ENCODE results near the gene FHL3.

The FHL3 gene

DNA sequence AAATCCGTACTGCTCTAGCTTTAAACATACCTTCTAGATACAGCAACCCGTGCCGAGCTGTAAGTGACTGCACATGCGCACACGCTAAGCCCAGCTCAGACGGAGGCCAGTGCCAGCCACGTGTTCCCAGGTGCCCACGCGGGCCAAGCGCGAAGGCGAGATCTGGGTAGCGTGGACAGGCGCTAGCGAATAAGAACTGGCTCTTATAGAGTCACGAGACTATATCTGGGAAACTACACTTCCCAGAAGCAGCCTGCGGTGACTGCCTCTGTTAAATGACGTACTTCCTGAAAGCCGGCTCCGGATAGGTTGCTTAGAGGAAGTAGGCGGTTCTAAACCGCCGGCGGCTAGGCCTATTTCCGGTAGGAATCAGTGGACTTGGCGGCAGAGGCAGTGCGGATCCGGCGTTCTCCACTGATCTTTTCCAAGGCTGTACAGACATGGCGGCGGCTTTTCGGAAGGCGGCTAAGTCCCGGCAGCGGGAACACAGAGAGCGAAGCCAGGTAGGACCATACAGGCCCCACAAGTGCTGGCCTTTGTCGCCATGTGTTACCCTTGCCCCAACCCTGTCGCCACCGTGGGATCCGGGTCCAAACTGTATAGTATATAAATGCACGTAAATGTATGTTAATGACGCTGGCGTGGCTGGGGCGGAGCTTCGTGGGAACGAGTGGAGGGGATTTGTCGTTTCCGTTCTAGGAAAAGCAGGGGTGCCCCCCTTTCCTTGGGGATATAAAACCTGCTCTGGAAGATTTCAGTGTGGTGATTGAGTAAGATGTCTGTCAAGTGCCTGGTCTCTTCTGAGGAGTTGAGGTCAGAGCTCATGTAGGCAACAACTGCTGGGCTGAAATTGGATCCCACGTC is 7.3 kb upstream of the FHL3 start, which contains the start of gene UTP11:
Gene UTP11 (plus strand): TSS at position 372 of the 864 bp plus-strand sequence. CDS start 69 bp downstream, at position 441.
- DNase-seq (ENCODE audit: low read depth) = peak; percentile 65

DNA sequence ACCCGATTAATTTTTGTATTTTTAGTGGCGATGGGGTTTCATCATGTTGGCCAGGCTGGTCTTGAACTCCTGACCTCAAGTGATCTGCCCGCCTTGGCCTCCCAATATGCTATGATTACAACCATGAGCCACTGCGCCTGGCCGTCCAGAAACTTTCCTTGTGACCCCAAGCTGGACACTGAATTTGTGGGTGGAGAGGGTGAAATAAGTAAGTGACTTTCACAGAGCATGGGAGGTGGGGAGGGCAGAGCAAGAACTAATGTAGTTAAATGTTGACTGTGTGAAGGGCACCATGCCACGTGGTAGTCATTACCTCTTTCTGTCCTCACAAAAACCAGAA is 4.5 kb upstream of the FHL3 start:
- no peak for DNase-seq (ENCODE audit: low read depth)

DNA sequence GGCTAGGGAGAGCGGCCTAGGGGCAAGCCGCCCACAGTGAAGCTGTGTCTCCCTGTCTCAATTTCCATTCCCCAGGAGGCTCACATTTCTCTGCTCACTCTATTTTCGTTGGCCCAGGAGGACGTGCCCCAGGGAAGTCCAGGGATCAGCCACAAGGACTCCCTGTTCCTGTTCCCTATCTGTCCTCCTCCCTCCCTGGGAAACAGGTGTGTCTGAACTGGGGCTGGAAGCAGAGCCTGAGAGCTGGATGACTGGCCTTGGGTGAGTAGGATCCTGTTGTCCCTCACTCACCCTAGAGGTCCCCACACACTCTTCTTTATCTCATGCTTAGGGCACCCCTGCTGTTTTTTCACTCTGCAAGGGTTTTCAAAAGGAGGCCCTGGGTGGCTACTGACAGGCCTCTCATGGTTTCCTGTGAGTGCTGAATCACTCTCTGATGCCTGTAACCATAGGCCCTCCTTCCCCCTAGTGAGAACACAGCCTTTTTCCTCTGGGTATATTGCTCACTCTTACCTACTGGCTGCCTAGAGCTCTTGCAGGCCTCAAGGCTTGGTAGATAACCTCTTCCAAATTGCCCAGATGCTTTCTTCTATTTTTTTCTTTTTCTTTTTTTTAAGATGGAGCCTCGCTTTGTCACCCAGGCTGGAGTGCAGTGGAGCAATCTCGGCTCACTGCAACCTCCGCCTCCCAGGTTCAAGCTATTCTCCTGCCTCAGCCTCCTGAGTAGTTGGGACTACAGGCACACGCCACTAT is 4.0 kb upstream of the FHL3 start:
- DNase-seq (ENCODE audit: low read depth) = no peak

DNA sequence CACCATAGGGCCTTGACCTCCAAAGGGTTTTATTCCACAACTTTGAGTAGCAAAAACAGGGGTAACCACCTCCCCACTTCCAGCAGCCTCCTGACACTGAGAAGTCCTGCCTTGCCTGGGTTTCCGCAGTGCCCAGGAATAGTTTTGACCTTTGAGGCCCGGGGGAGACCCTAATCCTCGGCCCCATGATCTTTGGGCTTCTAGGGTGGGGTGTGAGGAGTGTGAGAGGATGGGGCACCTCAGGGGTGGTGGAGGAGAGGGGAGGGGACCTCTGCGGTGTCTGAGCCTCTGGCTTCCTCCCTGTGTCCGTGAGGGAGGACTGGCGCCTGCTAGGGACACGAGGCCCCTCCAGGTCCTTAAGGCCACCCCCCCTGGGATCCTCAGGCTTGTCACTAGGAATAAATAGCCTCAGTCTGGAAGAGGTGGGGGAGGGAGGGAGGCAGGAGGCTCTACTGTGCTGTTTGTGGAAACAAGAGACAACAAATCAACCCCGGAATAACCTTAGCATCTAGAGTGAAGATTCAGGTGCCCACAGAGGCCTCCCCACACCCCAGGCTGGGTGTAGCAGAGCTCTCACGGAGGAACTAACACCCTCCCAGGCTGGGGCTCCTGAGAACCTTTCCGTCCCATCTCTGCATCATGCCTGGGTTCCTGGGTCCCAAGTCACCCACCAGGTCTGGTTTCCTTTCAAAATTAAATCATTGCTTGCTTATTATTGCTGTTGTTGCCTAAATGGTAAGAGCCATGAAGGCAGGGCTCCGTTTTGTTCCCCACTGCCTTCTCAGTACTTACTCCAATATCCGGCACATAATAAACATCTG is 904 bp upstream of the FHL3 start:
- no peak for DNase-seq (ENCODE audit: low read depth)

DNA sequence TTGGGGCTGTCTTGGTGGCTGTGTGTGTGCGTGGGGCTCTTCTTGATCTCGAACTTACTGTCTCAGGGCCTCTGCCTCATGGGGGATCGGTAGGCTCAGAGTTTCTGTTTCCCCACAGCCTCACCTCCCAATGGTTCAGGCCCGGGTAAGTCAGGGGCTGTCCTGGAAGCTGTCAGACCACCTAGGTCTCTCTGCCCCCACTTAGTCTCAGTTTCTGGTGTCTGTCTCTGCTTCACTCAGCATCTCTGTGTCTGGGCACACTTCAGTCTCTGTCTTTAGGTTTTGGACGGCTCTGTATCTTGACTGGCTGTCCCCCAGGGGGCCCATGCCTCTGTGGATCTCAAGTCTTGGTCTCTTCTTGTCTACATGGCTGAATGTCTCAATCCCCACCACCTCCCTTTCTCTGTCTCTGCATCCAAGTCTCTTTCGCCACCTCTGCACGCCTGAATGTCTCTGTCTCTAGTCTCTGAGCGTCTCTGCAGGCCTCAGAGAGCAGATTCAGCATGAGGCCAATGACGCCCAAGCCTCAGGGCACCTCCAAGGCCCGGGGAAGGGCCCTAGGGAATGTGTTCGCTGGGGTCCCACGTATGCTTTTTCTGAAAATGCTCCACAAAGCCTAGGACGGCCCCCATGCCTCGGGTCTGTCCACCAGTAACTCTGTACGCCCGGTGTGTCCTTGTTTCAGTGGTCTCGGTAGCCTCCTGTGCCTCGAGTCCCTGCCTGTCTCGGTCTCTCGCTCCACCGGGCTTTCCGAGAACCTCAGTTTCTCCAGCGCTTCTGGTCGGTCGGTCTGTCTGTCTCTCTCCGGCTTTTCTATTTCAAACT is 818 bp downstream of the FHL3 start:
- no peak for DNase-seq (ENCODE audit: low read depth)

DNA sequence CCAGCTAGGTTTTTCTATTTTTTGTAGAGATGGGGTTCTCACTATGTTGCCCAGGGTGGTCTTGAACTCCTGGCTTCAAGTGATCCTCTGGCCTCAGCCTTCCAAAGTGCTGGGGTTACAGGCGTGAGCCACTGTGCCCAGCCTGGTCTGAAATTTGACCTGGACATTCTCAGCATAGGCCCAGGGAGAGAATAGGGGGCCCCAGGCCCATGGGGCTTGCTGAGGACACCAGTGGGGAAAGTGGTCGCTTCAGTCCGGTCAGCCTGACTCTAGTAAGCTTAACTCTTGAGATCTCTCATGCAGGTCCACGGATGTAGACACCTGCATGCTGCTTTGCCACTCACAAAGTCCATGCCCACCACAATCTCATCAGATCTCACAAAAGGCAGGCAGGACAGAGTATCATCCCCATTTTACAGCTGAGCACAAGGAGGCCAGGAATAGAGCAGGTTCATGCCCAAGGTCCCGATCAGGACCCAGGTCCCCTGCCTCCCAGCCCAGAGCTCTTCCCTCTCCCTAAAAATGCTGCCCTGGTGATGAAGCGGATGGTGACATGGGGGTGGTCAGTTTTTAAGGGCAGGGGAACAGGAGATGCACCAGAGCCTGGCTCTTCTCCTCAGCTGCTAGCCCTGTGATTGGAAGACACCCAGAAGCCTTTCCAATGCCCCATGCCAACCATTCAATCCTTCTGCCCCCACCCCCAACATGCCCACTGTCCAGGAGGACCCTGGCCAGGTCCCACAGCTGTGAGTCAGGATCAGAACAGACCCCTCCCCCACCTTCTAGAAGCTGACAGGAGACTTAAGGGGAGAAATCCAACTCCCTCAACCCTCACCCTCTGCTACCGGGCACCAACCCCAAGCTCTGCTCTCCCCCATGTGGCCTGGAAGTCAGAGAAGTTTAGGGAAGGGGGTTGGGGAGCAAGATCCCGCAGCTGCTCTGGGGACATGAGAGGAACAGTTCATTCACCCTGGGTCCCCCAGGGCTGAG is 1.8 kb downstream of the FHL3 start:
- DNase-seq (ENCODE audit: low read depth) = no peak

DNA sequence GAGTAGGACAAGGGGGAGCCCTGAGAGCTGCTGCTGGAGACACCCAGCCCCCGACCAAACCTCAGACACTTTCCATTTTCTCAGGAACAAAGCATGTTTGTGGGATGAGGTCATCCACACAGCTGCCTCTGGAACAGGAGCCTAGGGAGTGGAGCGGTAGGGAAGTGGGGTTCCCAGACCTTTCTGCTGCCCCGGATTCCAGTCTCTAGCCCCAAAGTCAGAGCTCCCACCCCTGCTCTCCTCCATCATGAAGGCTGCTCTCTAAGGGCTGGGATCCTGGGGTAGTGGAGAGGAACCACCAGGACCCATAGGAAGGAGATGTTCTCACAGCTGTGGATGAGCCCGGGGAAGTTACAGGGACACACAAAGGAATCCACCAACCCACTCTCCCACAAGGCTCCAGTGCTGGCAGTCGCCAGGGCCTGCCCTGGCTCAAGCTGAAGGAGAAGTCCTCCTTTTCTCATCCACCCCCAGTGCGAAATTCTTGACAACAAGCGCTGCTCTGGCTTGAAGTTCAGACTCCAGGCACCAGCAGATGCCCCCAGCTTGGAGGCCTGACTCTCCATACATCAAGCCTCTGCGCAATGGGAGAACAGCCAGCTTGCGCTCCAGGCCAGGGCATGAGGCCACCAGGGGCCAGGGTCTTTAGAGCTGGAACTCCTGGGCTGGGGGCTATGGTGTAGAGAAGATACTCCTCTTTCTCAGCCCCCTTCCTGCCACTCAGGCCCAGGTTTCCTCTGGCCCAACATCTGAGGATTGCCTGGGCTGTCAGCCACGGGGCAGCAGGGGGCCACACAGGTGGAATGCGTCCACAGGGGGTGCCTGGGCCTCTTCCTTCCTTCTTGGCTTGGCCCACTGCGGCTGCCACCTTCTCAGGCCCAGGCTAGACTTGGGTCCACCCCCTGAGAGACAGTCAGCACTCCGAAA is 4.5 kb downstream of the FHL3 start:
- no peak for DNase-seq (ENCODE audit: low read depth)

DNA sequence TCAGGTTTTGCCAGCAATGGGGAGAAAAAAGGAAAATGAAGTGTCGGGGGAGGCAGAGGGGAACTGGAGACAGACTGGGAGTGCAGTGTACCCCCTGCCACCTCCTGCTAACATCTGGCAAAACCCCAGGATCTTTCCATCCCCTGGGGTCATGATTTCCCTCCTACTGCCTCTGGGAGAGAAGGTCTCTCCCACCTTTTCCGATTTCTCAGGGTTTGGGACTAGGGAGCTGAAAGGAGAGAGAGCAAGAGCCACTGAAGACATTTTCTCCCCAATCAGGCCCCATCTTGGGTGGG is 5.1 kb downstream of the FHL3 start:
- no peak for DNase-seq (ENCODE audit: low read depth)

DNA sequence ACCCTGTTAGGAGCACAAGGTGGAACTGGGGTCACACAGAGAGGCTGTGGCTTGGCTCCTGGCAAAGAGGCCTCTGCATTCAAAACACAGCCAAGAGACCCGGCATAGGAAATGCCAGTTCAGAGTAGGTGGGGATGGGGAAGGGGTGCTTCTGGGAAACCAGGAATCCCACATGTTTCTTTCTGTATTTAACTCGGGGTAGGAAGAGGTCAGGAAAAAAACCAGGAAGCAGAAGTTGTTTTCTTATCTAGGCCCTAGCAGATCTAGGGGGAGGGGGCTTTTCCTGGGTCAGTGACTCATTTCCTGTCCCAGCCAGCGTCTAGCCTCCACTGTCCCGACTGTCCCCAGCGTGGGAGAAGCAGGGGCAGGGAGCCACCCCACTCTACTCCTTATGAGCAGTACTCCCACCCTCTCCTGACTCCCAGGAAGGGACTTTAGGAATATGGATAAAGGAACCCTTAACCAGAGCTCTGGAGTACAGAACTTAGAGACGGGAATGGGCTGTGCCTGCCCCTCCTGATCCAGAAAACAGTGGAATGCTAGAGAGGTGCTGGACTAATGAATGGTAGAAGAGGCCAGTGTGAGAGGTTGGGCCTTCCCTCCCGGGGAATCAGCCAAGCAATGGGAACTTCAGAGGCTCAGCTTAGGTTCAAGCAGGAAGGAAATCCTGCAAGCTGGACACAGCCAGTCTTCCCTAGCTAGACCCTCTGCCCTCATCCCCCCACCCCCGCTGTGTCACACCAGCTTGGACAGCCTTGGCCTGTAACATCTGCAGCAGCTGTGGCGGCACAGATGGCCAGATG is 5.7 kb downstream of the FHL3 start:
- no peak for DNase-seq (ENCODE audit: low read depth)

DNA sequence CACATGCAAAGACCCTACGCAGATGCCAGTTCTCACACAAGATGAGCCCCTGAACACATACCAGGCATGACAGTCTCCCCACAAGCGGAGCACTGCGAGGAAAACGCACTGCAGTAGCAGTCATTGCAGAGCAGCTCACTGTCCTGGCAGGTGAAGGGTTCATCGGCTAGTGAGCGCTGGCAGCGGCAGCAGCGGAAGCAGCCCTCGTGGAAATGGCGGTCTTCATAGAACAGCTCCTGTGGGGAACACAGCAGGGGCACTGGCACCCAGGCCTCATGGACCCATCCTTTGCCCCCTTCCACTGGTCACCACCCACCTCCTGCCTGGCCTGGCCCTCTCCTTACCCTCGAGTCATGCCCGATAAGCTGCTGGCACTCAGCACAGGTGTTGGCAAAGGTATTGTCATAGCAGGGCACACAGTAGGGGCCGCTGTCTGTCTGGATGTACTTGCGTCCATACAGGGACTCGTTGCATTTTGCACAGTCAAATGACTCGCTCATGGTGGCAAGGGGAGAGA is 6.3 kb downstream of the FHL3 start:
- no peak for DNase-seq (ENCODE audit: low read depth)

DNA sequence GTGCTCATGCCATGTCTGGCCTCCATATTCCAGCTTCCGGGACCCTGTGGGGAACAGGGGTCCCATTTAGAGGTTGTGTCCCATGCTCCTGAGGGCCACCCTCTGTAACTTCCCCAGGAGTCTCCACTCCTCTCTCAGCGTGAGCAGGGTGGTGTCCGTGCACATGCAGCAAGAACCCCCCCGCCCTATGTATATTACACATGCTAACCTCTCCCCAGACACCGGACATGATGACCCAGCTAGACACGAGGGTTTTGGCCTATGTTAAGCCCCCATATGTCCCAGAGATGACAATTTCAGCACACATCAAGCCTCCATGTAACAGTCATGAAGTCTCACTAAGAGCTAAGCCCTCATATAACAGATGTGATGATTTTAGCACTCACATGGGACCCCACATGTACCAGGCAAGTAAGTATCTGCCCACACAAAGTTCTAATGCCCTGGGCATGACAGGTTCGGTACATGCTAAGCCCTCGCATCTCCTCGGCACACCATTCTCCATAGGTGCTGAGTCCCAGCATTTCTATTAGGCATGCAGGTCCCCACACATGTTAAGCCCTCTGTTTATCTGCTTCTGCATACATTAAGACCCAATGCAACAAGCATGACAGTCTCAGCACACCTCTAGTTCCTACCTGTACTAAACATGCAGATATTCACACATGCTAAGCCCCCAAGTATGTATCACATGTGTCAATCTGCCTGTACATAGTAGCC is 7.1 kb downstream of the FHL3 start:
- DNase-seq (ENCODE audit: low read depth) = no peak

DNA sequence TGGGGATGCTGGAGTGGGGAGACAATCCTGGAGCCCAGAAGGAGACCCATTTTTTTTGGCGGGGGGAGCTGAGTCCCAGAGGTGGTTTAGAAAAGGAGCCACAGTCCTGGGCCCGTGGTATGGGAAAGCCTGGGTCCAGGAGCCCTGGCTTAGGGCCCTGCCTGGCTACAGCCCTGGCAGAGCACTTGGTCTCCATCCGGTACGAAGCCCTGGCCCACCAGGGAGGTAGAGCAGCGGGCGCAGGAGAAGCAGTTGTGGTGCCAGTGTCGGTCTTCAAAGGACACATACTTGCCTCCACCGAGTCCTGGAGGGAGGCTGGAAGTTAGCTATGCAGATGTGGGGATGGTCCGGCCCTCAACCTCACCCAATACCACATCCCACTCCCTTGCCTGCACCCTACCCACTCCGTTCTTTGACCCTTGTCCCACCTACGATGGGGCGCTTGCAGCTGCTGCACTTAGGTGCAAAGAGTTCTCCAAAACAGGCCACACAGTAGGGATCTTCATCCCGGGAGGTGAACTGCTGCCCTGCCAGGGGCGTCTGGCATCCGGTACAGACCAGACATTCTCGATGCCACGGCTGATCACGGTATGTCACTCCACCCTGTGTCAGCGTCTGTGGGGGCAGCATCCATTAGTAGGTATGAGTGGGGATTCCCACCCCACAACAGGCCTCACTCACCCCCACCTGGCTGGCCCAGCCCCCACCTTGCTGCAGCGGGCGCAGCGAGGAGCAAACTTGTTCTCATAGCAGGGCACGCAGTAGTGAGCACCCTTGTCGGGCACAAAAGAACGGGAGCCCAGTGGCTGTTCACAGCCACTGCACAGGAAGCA is 7.8 kb downstream of the FHL3 start:
- DNase-seq (ENCODE audit: low read depth) = no peak

DNA sequence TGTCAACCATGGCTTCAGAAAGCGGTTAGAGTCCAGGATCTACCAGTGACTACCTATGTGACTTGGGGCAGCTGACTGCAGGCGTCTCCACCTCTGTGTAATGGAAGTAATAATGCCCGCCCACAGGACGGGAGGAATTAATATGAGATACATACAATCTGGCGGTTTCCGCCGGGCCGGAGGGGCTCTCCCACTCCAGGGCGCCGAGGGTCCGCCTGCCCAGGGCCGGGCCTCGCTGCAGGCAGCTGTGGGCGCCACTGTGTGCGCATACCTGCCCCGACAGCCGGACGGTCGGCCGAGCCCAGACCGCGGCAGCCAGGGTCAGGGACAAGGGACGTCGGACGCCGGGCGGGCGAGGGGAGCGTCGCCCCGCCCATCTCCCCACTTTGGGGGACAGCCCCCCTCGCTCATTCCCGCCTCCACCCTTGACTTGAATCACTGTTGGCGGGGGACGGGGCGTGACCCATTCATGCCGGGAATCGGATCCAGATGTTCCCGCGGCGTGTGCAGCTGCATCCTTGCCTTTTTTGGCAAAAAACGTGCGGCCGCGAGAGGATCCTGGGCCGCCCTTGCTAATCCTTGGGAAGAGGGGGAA is 9.5 kb downstream of the FHL3 start:
- no peak for DNase-seq (ENCODE audit: low read depth)

DNA sequence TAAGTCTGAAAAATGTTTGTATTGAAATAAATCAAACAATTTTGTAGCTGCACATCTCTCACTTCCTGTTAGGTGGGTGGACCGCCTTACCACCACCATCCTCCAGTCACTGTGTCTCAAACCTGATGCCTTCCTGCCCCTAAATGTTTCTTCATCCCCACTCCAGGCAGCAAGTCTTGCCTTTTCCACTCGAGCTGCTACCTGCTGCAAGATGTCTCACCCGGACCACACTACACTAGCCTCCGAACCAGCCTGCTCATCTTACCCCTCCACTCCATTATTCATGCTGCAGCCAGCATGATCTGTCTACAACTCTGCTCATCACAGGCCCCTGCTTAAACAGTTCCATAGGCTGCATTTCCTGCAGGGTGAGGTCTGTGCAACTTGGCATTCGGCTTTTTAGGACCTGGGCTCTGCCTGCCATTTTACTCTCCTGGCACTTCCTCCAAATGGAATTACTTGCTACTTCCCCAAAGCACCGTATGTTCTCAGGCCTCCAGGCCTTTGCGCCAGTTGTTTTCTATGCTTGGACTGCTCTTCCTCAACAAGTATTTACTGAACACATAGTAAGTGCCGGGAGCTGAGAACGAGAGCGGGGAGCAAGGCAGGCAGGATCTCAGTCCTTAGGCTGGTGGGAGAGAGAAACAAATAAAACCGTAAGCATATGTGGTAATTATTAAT is 10.3 kb downstream of the FHL3 start:
- DNase-seq (ENCODE audit: low read depth) = no peak

DNA sequence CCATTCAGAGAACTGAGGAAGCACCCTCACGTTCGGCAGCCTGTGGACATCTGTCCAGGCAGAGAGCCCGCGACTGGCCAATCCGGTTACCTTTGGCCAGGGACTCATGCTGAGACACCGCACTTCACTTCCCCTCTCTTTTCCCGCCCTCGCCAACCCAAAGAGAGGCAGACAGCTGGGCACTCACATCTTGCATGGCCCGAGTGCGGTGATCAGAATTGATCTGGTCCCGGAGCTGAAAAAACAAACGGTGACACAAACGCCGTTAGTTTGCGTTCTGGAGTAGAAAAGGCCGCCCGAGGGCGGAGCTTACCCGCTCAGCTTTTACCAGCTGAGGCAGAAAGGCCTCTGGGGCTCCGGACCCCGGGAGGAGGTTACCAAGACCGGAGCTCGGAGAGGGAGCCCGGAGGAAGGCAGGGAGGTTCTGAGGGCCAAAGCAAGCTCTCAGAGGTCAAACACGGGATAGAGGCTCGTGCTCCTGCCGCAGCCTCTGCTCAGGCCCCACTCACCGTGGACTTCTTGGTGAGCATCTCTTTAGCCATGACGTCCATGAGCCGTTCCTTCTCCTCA is 15.9 kb downstream of the FHL3 start:
- DNase-seq (ENCODE audit: low read depth) = no peak

DNA sequence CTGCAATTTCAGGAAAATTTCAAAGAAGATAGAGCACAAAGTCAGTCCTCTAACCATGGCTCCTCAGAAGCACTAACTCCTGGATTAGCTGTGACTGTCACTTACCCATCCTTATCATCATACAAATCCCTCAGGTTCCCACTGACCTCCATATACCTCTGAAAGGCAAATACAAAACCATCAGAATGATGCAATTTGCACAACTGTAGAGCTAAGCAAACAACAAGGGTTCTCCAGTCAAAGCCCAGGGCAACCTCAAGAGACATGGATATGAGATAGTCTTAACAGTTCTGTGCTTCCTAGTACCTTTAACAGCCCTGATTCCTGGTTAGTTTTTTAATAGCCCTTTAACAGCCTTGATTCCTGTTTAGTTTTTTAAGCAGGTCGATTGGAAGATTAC is 17.6 kb downstream of the FHL3 start:
- no peak for DNase-seq (ENCODE audit: low read depth)
